WTC11 (cell line): ENCODE measurements around the gene TRIP12. TPM values are rescaled to one million over a fixed set of nuclear protein-coding genes. Genes with fewer than 3 reads are reported as not detected.

ENCODE experiments used
- ATAC-seq: fragments of 200-7000 bp; cut with Tn5 transposase; 2 replicates; pipeline ENCODE4 v1.10.0; 2021; ENCODE audit warnings: mild to moderate bottlenecking, moderate library complexity
- CTCF ChIA-PET: fragments of 300-600 bp; sonication (Branson Sonifier 250); formaldehyde crosslinking; loops from one replicate; lab custom pipeline; 2021; ENCODE audit warnings: antibody characterized with exemption; lab: Charles Lee
- POLR2A ChIA-PET: fragments of 350-600 bp; sonication (Branson Sonifier 250); formaldehyde crosslinking; loops from one replicate; lab custom pipeline; 2021; ENCODE audit warnings: antibody characterized with exemption; lab: Charles Lee
- DNase-seq: peaks from one replicate; pipeline ENCODE4 v3.0.0; 2021; ENCODE audit warnings: low spot score
- H3K27ac Mint-ChIP-seq: 2 replicates; pipeline ENCODE4 v1.8.0; 2021; ENCODE audit warnings: mixed read lengths
- H3K27me3 Mint-ChIP-seq: 2 replicates; pipeline ENCODE4 v1.8.0; 2021; ENCODE audit warnings: low read depth, mild to moderate bottlenecking, moderate library complexity, mixed read lengths
- H3K36me3 Mint-ChIP-seq: 2 replicates; pipeline ENCODE4 v1.8.0; 2021; ENCODE audit warnings: mixed read lengths
- H3K4me1 Mint-ChIP-seq: 2 replicates; pipeline ENCODE4 v1.8.0; 2022; ENCODE audit warnings: mixed read lengths
- H3K4me3 Mint-ChIP-seq: 2 replicates; pipeline ENCODE4 v1.8.0; 2021; ENCODE audit warnings: mild to moderate bottlenecking, moderate library complexity, mixed read lengths
- H3K9me3 Mint-ChIP-seq: 2 replicates; pipeline ENCODE4 v1.8.0; 2021; ENCODE audit warnings: mixed read lengths
- AR ChIP-seq: fragments of 250-450 bp; sonication (Bioruptor Pico); IDR thresholded peaks from 2 replicates; pipeline ENCODE4 v1.9.0; 2021; ENCODE audit warnings: mild to moderate bottlenecking
- CBFB ChIP-seq: sonication (generic); formaldehyde crosslinking; IDR thresholded peaks from 2 replicates; pipeline ENCODE4 v1.8.1; 2022; ENCODE audit warnings: mild to moderate bottlenecking, low read depth, missing genetic modification reagents
- E2F4 ChIP-seq: sonication (generic); formaldehyde crosslinking; IDR thresholded peaks from 2 replicates; pipeline ENCODE4 v1.8.1; 2022; ENCODE audit warnings: low read depth, mild to moderate bottlenecking, moderate library complexity, missing genetic modification reagents, borderline replicate concordance
- ESRRA ChIP-seq: sonication (generic); formaldehyde crosslinking; IDR thresholded peaks from 2 replicates; pipeline ENCODE4 v1.8.1; 2022; ENCODE audit warnings: mild to moderate bottlenecking, missing genetic modification reagents, borderline replicate concordance
- GABPB1 ChIP-seq: sonication (generic); formaldehyde crosslinking; IDR thresholded peaks from 2 replicates; pipeline ENCODE4 v1.8.1; 2023; ENCODE audit warnings: mild to moderate bottlenecking, missing genetic modification reagents
- GRHL2 ChIP-seq: fragments of 250-450 bp; sonication (Bioruptor Pico); IDR thresholded peaks from 2 replicates; pipeline ENCODE4 v1.8.0; 2022; ENCODE audit warnings: mild to moderate bottlenecking, moderate library complexity; ENCODE audit not compliant: insufficient replicate concordance, severe bottlenecking
- IRF1 ChIP-seq: sonication (generic); formaldehyde crosslinking; IDR thresholded peaks from 2 replicates; pipeline ENCODE4 v1.8.0; 2023; ENCODE audit warnings: missing genetic modification reagents
- JUN ChIP-seq: sonication (generic); formaldehyde crosslinking; IDR thresholded peaks from 2 replicates; pipeline ENCODE4 v1.8.0; 2023; ENCODE audit warnings: mild to moderate bottlenecking, missing genetic modification reagents
- MAX ChIP-seq: sonication (generic); formaldehyde crosslinking; IDR thresholded peaks from 2 replicates; pipeline ENCODE4 v1.8.0; 2022; ENCODE audit warnings: mild to moderate bottlenecking, missing genetic modification reagents
- MLX ChIP-seq: sonication (generic); formaldehyde crosslinking; IDR thresholded peaks from 2 replicates; pipeline ENCODE4 v1.8.1; 2023; ENCODE audit warnings: mild to moderate bottlenecking, missing genetic modification reagents, moderate library complexity
- TCF7 ChIP-seq: sonication (generic); formaldehyde crosslinking; IDR thresholded peaks from 2 replicates; pipeline ENCODE4 v1.8.0; 2022; ENCODE audit warnings: mild to moderate bottlenecking, low read depth, missing genetic modification reagents, moderate library complexity
- USF1 ChIP-seq: sonication (generic); formaldehyde crosslinking; IDR thresholded peaks from 2 replicates; pipeline ENCODE4 v1.8.0; 2022; ENCODE audit warnings: mild to moderate bottlenecking, missing genetic modification reagents
- ZBTB21 ChIP-seq: sonication (generic); formaldehyde crosslinking; IDR thresholded peaks from 2 replicates; pipeline ENCODE4 v1.8.1; 2023; ENCODE audit warnings: mild to moderate bottlenecking, missing genetic modification reagents, borderline replicate concordance
- ZNF219 ChIP-seq: sonication (generic); formaldehyde crosslinking; IDR thresholded peaks from 2 replicates; pipeline ENCODE4 v1.8.0; 2023; ENCODE audit warnings: missing genetic modification reagents, mild to moderate bottlenecking, borderline replicate concordance
- ZNF263 ChIP-seq: sonication (generic); formaldehyde crosslinking; IDR thresholded peaks from 2 replicates; pipeline ENCODE4 v1.8.1; 2022; ENCODE audit warnings: low read depth, mild to moderate bottlenecking, moderate library complexity, missing genetic modification reagents
- ZNF423 ChIP-seq: fragments of 250-450 bp; sonication (Bioruptor Pico); IDR thresholded peaks from 2 replicates; pipeline ENCODE4 v2.1.2; 2022; ENCODE audit warnings: mild to moderate bottlenecking, moderate library complexity
- ZSCAN18 ChIP-seq: fragments of 250-450 bp; sonication (Bioruptor Pico); IDR thresholded peaks from 2 replicates; pipeline ENCODE4 v2.1.2; 2022; ENCODE audit warnings: mild to moderate bottlenecking, moderate library complexity
- total RNA-seq: library from RNA; stranded (reverse); gene quantifications from 3 replicates; pipeline ENCODE4 v1.2.3, GENCODE V29; 2021

Gene TRIP12
- total RNA-seq, 1 experiment from 2014 or later = 149 TPM

- DNase-seq (no peak), ATAC-seq (peak; percentile 55)
- POLR2A ChIA-PET = interaction anchor here (0.6 kb wide), 2 partner anchors 9 to 186 kb away, joined by 3 to 4 read pairs; no protein-coding TSS in a partner anchor
- peaks cover 55% of the 10 kb centered on the region for H3K4me1 Mint-ChIP-seq
- no peak overlapping the region; the same call in 1 of the 2 replicates for H3K4me3 Mint-ChIP-seq
- peaks cover 56% of the 10 kb centered on the region for H3K36me3 Mint-ChIP-seq
- no peak for TF ChIP-seq ZNF263 (CRISPR knock-in tag)
- no peak for TF ChIP-seq ZNF423
- TF ChIP-seq ZBTB21 (CRISPR knock-in tag) = no peak
- no peak for TF ChIP-seq JUN (CRISPR knock-in tag)
- TF ChIP-seq AR (CRISPR knock-in tag) = no peak
- no peak for TF ChIP-seq GABPB1 (CRISPR knock-in tag)
- TF ChIP-seq USF1 = no peak
- TF ChIP-seq GRHL2 (CRISPR knock-in tag) = no peak
- no peak for TF ChIP-seq E2F4
- TF ChIP-seq IRF1 (CRISPR knock-in tag) = no peak
- no peak for TF ChIP-seq CBFB (CRISPR knock-in tag)
- no peak for TF ChIP-seq ESRRA
- peak overlapping the region; percentile 85 for H3K27ac Mint-ChIP-seq
- 0 out of 2 replicates have a peak, but pooled peaks cover 5% of the 10 kb centered on the region for H3K9me3 Mint-ChIP-seq
- CTCF ChIA-PET = interaction anchor here (0.9 kb wide), 1 partner anchor 25 kb away, joined by 3 read pairs; no protein-coding TSS in a partner anchor
- no peaks in the 10 kb centered on the region for H3K27me3 Mint-ChIP-seq
Observed at GRCh38 chr2:229775614-229776313, 146.0 kb downstream of the TRIP12 start.

GRCh38 chr2:229774237-229774636 is 147.6 kb downstream of the TRIP12 start:
- ATAC-seq = peak; percentile 62
- DNase-seq = no peak
- ChIA-PET POLR2A (no interaction called here), CTCF (interaction anchor here (0.7 to 1.6 kb wide), 2 partner anchors 27 to 184 kb away, joined by 3 to 5 read pairs; no protein-coding TSS in a partner anchor)
- TF ChIP-seq ZNF219 = no peak
- TF ChIP-seq TCF7 (CRISPR knock-in tag) = no peak
- no peak for TF ChIP-seq MLX (CRISPR knock-in tag)
- no peak for TF ChIP-seq MAX (CRISPR knock-in tag)
- TF ChIP-seq ZSCAN18 (CRISPR knock-in tag) = no peak
- 0 out of 2 replicates have a peak, but pooled peaks cover 5% of the 10 kb centered on the region for H3K9me3 Mint-ChIP-seq
- peak overlapping the region; percentile 88; the same call in 1 of the 2 replicates for H3K27ac Mint-ChIP-seq
- H3K4me3 Mint-ChIP-seq = no peak overlapping the region
- peaks cover 54% of the 10 kb centered on the region for H3K36me3 Mint-ChIP-seq
- H3K4me1 Mint-ChIP-seq = peaks cover 45% of the 10 kb centered on the region
- H3K27me3 Mint-ChIP-seq = no peaks in the 10 kb centered on the region
